GM18499 (cell line): ENCODE results near the gene PARD6G.
"Not testable (repeated sequence)": the region's sequence is repeated elsewhere in the genome, so short reads cannot be mapped to it uniquely, and the experiment has no call there.

Source experiments
- ATAC-seq: cut with Tn5 transposase; IDR thresholded peaks from one replicate; pipeline ENCODE4 v1.9.1; 2021; ENCODE audit warnings: moderate number of reproducible peaks; ENCODE audit not compliant: insufficient read depth, unreplicated experiment

Gene PARD6G

GRCh38 chr18:80243204-80243603 lies 4.1 kb downstream of the PARD6G start:
- no peak for ATAC-seq

- ATAC-seq, result no peak
These were observed 5.2 kb downstream of the PARD6G start for GRCh38 chr18:80241919-80242777.

- no peak for ATAC-seq
These were observed 7.5 kb downstream of the PARD6G start for GRCh38 chr18:80239830-80240229.

- no peak for ATAC-seq
These were observed 8.6 kb downstream of the PARD6G start for GRCh38 chr18:80238651-80239260.

- not testable (repeated sequence) for ATAC-seq
These were observed 9.8 kb downstream of the PARD6G start for GRCh38 chr18:80237519-80237918.

- no peak for ATAC-seq
These were observed 12.9 kb downstream of the PARD6G start for GRCh38 chr18:80234398-80234797.

- ATAC-seq, result no peak
These were observed 13.4 kb downstream of the PARD6G start for GRCh38 chr18:80233899-80234298.

- ATAC-seq, result no peak
These were observed 14.0 kb downstream of the PARD6G start for GRCh38 chr18:80233201-80233835.

GRCh38 chr18:80232710-80233109 lies 14.6 kb downstream of the PARD6G start:
- ATAC-seq, result no peak

GRCh38 chr18:80232030-80232429 lies 15.3 kb downstream of the PARD6G start:
- no peak for ATAC-seq

- ATAC-seq, result no peak
These were observed 15.7 kb downstream of the PARD6G start for GRCh38 chr18:80231616-80232015.

GRCh38 chr18:80231151-80231550 lies 16.2 kb downstream of the PARD6G start:
- no peak for ATAC-seq

- no peak for ATAC-seq
These were observed 17.3 kb downstream of the PARD6G start for GRCh38 chr18:80229766-80230745.

- ATAC-seq, result no peak
These were observed 18.0 kb downstream of the PARD6G start for GRCh38 chr18:80229363-80229762.

- ATAC-seq, result no peak
These were observed 19.1 kb downstream of the PARD6G start for GRCh38 chr18:80228051-80228848.

GRCh38 chr18:80227472-80227871 lies 19.8 kb downstream of the PARD6G start:
- ATAC-seq, result no peak

- no peak for ATAC-seq
These were observed 21.6 kb downstream of the PARD6G start for GRCh38 chr18:80225685-80226084.

GRCh38 chr18:80223581-80224148 lies 23.6 kb downstream of the PARD6G start:
- no peak for ATAC-seq

GRCh38 chr18:80219488-80219887 lies 27.8 kb downstream of the PARD6G start:
- not testable (repeated sequence) for ATAC-seq
